GM12878 (cell line): Measurements from ENCODE around the gene PIK3C3.

Experiments
- BACH1 ChIP-seq: fragments of 450-650 bp; IDR thresholded peaks from 2 replicates; pipeline ENCODE4 v1.6.1; 2017; ENCODE audit warnings: mild to moderate bottlenecking, borderline replicate concordance
- IKZF1 ChIP-seq: fragments of 450-650 bp; conservative IDR thresholded peaks from 2 replicates; pipeline ENCODE4 v1.6.1; 2017; ENCODE audit warnings: antibody characterized with exemption, mild to moderate bottlenecking
- PAX5 ChIP-seq: IDR thresholded peaks from 2 replicates; pipeline ENCODE4 v1.6.1; 2011; ENCODE audit warnings: low read depth, low read length, borderline replicate concordance
- POLR2A ChIP-seq: IDR thresholded peaks from 2 replicates; pipeline ENCODE4 v1.6.1; 2011; ENCODE audit warnings: low read depth, mild to moderate bottlenecking, low read length
- SIN3A ChIP-seq: IDR thresholded peaks from 2 replicates; pipeline ENCODE4 v1.6.1; 2012; ENCODE audit warnings: low read depth, low read length, improper control_type of control experiment
- SREBF2 ChIP-seq: IDR thresholded peaks from 2 replicates; pipeline ENCODE4 v1.6.1; 2012; ENCODE audit warnings: mild to moderate bottlenecking, low read length
- TF ChIP-seq, protein P1 (sequence below): IDR thresholded peaks from 2 replicates; pipeline ENCODE4 v1.6.1; 2011; ENCODE audit warnings: mild to moderate bottlenecking, low read depth, low read length, moderate library complexity; ENCODE audit not compliant: insufficient replicate concordance
- TF ChIP-seq, protein P2 (sequence below): IDR thresholded peaks from 2 replicates; pipeline ENCODE4 v1.6.1; 2012; ENCODE audit warnings: mild to moderate bottlenecking, low read depth, low read length
- TF ChIP-seq, protein P3 (sequence below), 3 experiments: IDR thresholded peaks in 2 of 3; conservative IDR thresholded peaks in 1 of 3; 2 replicates each; pipeline ENCODE4 v1.5.1; 2011; ENCODE audit warnings: low read depth in 3 of 3, low read length in 3 of 3, mild to moderate bottlenecking in 3 of 3, control low read depth in 2 of 3, moderate library complexity in 2 of 3, inconsistent platforms in 1 of 3, mixed read lengths in 1 of 3; ENCODE audit not compliant: control insufficient read depth in 2 of 3, insufficient read depth in 1 of 3; ENCODE audit errors: extremely low read depth in 1 of 3

DNA sequence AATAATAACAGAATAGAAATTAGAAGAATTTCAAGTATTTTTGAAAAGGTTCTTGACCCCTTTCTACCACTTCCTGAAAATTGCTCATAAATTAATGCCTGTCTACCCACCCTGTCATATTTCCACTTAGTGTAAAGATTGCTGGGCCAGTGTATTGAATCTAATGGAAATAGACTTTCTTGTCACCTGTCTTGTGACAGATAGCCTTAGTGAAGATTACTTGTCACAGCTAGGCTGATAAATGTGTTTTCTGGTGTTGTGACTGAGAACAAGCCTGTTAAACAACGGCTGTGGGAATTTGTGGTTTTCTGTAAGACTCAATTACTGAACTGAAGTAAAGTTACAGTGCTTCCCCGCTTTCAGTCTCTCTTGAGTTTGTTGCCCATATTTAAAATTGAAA is 37.0 kb downstream of the PIK3C3 start:
- TF ChIP-seq SIN3A (no peak), PAX5 (no peak), SREBF2 (no peak), IKZF1 (peak; percentile 91), BACH1 (peak; percentile 95; the same call in 1 of the 2 replicates), POLR2A (no peak)
- TF ChIP-seq, protein P1, sequence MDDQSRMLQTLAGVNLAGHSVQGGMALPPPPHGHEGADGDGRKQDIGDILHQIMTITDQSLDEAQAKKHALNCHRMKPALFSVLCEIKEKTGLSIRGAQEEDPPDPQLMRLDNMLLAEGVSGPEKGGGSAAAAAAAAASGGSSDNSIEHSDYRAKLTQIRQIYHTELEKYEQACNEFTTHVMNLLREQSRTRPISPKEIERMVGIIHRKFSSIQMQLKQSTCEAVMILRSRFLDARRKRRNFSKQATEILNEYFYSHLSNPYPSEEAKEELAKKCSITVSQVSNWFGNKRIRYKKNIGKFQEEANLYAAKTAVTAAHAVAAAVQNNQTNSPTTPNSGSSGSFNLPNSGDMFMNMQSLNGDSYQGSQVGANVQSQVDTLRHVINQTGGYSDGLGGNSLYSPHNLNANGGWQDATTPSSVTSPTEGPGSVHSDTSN = peak; percentile 92
- TF ChIP-seq, protein P2, sequence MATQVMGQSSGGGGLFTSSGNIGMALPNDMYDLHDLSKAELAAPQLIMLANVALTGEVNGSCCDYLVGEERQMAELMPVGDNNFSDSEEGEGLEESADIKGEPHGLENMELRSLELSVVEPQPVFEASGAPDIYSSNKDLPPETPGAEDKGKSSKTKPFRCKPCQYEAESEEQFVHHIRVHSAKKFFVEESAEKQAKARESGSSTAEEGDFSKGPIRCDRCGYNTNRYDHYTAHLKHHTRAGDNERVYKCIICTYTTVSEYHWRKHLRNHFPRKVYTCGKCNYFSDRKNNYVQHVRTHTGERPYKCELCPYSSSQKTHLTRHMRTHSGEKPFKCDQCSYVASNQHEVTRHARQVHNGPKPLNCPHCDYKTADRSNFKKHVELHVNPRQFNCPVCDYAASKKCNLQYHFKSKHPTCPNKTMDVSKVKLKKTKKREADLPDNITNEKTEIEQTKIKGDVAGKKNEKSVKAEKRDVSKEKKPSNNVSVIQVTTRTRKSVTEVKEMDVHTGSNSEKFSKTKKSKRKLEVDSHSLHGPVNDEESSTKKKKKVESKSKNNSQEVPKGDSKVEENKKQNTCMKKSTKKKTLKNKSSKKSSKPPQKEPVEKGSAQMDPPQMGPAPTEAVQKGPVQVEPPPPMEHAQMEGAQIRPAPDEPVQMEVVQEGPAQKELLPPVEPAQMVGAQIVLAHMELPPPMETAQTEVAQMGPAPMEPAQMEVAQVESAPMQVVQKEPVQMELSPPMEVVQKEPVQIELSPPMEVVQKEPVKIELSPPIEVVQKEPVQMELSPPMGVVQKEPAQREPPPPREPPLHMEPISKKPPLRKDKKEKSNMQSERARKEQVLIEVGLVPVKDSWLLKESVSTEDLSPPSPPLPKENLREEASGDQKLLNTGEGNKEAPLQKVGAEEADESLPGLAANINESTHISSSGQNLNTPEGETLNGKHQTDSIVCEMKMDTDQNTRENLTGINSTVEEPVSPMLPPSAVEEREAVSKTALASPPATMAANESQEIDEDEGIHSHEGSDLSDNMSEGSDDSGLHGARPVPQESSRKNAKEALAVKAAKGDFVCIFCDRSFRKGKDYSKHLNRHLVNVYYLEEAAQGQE = no peak
- TF ChIP-seq, protein P3, sequence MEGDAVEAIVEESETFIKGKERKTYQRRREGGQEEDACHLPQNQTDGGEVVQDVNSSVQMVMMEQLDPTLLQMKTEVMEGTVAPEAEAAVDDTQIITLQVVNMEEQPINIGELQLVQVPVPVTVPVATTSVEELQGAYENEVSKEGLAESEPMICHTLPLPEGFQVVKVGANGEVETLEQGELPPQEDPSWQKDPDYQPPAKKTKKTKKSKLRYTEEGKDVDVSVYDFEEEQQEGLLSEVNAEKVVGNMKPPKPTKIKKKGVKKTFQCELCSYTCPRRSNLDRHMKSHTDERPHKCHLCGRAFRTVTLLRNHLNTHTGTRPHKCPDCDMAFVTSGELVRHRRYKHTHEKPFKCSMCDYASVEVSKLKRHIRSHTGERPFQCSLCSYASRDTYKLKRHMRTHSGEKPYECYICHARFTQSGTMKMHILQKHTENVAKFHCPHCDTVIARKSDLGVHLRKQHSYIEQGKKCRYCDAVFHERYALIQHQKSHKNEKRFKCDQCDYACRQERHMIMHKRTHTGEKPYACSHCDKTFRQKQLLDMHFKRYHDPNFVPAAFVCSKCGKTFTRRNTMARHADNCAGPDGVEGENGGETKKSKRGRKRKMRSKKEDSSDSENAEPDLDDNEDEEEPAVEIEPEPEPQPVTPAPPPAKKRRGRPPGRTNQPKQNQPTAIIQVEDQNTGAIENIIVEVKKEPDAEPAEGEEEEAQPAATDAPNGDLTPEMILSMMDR (IDR thresholded peaks at IDR 0.05 in 2 of 3, conservative IDR thresholded peaks at IDR 0.05 in 1 of 3; ENCODE audit: control insufficient read depth in 2 of 3, extremely low read depth in 1 of 3, insufficient read depth in 1 of 3, low read depth in 3 of 3, low read length in 3 of 3) = no peak
